Activated CD4-positive, CD25-positive, alpha-beta regulatory T cell (primary cell): ENCODE data around the gene ICAM4.

ENCODE experiments used
- DNase-seq, 4 experiments: peaks; one replicate each; lab custom pipeline; 2025; lab: John Stamatoyannopoulos, UW

ICAM4 gene

DNA sequence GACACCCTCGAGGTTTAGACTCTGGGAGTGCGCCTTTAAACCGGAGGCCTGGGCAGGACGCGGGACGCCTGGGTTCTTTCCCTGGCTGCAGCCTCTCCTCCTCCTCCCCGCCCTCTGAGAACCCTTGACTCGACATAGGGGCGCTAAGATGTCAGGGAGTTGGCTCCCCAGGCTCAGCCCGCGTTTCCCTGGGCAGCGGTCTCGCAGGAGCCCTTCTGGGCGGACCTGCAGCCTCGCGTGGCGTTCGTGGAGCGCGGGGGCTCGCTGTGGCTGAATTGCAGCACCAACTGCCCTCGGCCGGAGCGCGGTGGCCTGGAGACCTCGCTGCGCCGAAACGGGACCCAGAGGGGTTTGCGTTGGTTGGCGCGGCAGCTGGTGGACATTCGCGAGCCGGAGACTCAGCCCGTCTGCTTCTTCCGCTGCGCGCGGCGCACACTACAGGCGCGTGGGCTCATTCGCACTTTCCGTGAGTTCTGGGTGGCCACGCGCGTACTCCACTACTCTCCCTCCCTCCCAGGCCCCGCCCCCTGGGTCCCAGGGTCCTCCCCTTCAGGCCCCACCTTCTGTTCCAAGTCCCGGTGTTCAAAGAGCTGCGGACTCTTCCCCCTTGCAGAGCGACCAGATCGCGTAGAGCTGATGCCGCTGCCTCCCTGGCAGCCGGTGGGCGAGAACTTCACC lies 4.3 kb downstream of the ICAM4 start:
- no peak for DNase-seq

GRCh38 chr19:10291554-10292205 lies 4.9 kb downstream of the ICAM4 start:
- no peak for DNase-seq

GRCh38 chr19:10292206-10292788 lies 5.5 kb downstream of the ICAM4 start:
- DNase-seq: peak; percentile 32 to 57 (median 36)

- no peak for DNase-seq
These were observed 6.3 kb downstream of the ICAM4 start for GRCh38 chr19:10292789-10293636.

GRCh38 chr19:10293637-10294367 lies 7.0 kb downstream of the ICAM4 start:
- no peak for DNase-seq

GRCh38 chr19:10294368-10294697 lies 7.6 kb downstream of the ICAM4 start:
- no peak for DNase-seq

DNA sequence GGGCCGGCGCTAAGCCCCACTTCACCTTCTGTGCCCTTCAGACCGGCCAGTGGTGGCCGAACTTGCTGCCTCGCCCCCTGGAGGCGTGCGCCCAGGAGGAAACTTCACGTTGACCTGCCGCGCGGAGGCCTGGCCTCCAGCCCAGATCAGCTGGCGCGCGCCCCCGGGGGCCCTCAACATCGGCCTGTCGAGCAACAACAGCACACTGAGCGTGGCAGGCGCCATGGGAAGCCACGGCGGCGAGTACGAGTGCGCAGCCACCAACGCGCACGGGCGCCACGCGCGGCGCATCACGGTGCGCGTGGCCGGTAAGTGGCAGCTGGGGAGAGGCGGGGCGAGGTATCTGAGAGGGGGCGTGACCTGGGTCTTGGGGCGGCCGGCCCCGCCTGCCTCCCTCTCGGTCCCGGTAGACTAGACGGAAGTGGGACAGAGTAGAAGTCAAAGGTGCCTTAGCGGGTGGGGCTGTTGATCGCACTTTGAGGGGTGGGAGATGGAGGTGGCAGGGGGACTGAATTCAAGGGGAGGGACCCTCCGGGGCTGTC lies 8.6 kb downstream of the ICAM4 start:
- DNase-seq: peak in 2 of 4 experiments; percentile 45 to 46

- no peak for DNase-seq
These were observed 9.3 kb downstream of the ICAM4 start for GRCh38 chr19:10295847-10296591.

- no peak for DNase-seq
These were observed 13.0 kb downstream of the ICAM4 start for GRCh38 chr19:10299545-10300458.

- no peak for DNase-seq
These were observed 18.5 kb downstream of the ICAM4 start for GRCh38 chr19:10305139-10305806.

GRCh38 chr19:10306327-10306726 lies 19.6 kb downstream of the ICAM4 start:
- no peak for DNase-seq

GRCh38 chr19:10309423-10309822 lies 22.7 kb downstream of the ICAM4 start, which contains the start of gene ZGLP1:
ZGLP1 (minus strand) TSS chr19:10309815.
- no peak for DNase-seq

DNA sequence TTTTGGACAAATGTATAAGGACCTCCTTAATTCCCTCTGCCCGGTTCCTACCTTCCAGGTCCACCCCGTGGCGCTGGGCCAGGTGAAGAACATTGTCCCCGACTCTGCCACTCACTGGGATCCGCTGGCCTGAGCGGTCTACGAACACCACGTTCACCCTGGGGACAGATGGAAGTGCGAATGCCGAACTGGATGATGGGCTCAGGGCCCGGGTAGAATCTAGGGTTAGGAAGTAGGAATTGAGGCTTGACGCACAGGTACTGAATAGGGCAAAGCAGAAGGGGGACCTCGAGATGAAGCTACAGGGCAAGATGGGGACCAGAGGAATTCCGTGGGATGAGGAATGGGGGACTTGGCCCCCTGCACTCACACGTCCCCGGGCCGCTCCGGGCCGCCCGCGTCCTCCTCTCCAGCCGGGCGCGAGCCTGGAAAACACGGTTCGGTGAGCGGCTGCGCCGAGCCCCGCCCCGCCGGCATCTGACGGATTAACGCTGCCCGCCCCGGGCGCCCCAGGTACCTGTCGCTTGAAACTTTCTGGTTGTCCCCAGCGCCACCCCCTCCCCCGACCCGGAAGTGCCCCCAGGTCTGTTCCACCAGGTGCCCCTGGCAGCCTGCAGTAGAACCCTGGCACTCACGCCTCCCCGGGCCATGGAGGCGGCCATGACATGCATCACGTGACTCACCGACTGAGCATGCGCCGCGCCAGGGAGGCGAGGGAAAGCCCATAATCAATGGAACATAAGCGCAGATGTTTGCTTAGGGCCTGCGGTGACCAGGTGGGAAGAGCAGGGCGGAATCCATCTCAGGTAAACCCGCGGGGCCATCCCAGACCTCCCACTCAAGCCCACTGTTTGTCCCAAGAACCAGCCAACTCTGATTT lies 28.8 kb downstream of the ICAM4 start, which contains the start of gene FDX2:
TSS of gene FDX2 (minus strand) at position 681 of the 880 bp plus-strand sequence. CDS start at position 662, 19 bp downstream.
- DNase-seq: peak; percentile 77 to 86 (median 81)

- no peak for DNase-seq
These were observed 29.7 kb downstream of the ICAM4 start for GRCh38 chr19:10316229-10317044.

DNA sequence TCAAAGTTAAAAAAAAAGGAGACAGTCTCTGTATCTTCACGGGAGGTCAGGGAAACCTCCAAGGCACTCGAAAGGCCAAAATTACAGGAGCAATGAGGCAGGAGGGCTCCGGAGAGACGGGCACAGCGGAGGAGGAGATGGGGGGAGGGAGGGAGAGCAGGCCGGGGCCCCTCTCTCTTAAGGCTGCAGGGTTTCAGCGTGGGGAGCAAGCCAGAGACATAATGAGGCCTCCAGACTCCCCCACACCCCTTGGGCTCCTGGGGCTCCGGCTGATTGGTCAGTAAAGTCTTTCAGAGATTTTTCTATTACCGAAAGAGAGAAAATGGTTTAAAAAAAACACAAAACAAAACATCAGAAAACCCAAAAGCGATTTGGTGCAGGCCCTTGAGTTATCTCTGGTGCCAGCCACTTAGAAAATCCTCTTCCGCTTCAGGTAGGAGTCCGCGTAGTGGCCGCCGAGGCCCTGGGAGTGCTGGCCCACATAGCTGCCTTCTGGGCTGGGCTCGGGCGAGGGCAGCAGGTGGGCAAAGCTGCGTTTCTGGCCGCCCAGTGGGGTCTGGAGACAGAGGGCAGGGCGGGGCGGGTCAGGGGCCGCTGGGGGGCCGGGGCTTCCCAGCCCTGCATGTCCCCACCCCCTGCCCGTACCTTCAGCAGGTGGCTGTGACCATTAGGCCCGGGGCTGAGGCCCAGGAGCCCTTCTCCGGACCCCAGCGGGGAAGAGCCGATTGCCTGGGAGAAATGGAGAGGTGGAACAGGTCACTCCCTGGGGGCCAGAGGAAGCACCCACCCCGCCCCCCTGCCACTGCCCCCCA lies 30.5 kb downstream of the ICAM4 start:
- DNase-seq: no peak

DNA sequence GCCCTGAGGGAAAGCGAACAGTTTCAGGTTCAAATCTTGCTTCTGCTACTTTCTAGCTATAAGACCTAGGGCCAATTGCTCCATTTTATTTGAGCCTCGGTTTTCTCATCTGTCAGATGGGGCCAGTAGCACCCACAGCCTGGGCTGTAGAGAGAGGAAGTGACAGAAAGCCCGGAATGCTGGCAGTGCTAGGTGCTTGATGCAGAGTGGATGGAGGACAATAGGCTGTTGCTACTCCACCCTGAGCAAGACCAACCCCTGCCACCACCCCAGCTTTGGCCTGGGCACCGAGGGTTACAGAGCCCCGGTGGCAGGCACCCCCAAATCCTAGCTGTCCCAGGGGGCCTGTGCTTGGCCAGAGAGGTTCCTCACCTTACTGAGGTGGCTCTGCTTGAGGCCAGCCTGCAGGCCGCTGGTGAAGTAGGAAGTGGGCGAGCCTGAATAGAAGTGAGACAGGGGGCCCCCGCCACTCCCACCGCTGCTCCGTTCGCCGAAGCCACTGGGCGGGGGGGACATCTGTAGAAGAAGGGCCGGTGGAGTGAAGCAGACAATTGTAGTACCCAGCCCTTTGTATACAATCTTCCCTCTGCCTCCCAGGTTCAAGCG lies 31.2 kb downstream of the ICAM4 start:
- DNase-seq: no peak
